ENCODE data around the gene USE1.

Gene USE1

DNA sequence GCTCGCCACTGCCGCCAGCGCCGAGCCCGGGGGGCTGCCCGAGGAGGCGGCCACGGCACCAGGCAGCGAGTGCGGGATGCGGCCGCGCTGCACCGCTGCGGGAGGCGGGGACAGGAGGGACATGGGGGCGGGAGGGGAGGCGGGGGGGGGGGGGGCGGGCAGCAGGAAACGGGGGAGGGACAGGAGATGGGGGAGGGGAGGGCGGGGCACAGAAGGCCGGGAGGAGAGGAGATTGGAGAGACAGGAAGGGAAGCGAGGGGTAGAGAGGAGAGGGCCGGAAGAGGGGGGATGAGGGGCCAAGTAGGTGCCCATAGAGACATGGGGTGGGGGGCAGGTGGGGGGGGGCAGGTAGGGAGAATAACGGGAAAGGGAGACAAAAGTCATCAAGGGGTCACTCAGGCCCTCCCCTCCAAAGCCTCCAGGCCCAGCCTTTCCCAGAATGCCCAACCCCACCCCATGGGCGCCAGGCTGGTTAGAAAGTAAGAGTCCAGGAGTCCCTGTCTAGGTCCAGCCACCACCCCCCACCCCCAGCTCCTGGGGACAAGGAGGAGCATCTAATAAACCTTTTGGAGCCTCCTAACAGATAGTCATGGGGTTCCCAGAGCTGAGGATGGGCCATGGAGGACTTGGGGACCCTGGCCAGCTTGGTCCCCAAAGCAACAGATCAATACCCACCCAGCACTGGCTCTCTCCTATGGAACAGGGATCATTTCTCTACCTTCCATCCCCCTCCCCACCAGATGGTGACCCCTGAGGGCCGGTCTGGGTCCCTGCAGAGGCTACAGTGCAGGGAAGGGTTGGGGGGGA, 21.0 kb downstream of the USE1 start:
- DNase-seq (ENCODE audit: low read depth in 2 of 2, low spot score in 1 of 2), result no peak

GRCh38 chr19:17236811-17237543, 21.8 kb downstream of the USE1 start:
- no peak for DNase-seq (ENCODE audit: low read depth in 2 of 2, low spot score in 1 of 2)

DNA sequence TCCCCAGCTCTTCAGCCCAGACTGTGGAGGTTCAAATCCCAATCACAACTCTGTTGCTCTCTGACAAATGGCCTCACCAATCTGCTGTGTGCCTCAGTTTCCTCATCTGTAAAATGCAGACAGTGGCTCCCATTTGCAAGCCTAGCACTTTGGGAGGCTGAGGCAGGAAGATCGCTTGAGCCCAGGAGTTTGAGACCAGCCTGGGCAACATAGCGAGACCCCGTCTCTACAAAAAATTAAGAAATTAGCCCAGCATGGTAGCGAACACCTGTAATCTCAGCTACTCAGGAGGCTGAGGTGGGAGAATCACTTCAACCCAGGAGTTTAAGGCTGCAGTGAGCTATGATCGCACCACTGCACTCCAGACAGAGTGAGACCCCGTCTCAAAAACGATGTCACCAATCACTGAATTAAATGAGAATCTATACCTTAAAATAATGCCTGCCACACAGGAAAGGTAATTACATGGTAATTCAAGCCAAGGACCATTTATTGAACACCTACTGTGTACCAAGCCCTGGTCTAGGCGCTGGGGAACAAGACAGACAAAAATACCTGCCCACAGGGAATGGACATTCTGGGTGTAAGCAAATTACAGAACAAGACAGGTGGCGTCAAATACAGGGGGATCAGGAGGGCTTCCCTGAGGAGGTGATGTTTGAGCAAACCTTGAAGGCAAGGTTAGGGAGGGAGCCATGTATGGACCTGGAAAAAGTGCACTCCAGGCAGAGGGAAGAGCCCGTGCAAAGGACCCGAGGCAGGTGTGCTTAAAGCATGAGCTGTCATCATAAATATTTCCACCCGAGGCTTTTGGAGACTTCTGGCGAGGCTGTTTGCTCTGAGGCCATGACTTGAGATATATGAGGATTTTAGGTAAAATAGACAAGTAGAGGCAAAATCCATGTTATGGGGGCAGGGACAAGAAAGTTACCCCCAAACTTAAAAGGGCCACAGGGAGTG, 22.9 kb downstream of the USE1 start:
- DNase-seq (ENCODE audit: low read depth in 2 of 2, low spot score in 1 of 2), result no peak

DNA sequence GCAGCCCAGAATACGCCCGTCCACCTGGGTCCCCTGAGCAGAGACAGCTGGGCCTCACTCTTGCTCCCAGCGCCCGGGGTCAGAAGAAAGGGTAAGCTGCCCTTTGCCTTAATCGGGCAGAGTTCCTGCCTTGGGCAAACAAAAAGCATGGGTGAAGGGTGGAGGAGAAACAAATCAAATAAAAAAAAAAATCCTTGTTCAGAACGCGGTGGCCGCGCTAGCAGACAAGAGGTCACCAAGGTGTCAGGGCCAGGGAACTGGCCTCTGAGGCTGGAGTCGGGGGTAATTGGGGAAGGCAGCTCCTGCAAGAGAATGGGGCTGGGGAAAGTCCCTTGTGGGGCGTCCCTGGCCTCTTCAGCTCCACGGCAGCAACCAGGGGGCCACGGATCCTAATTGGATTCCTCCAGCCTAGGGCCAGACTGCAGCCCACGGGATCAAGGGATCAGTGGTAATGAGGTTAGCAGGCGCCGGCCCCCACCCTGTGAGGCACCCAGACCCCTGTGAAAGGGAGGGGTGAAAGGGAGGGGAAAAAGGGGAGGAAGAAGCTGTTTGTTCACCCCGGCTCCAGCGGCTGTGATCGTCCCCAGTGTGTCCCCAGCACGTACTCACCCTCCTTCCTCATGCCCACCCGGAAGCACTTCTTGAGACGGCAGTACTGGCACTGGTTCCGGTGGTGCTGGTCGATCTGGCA, 25.1 kb downstream of the USE1 start:
- no peak for DNase-seq (ENCODE audit: low read depth in 2 of 2, low spot score in 1 of 2)

DNA sequence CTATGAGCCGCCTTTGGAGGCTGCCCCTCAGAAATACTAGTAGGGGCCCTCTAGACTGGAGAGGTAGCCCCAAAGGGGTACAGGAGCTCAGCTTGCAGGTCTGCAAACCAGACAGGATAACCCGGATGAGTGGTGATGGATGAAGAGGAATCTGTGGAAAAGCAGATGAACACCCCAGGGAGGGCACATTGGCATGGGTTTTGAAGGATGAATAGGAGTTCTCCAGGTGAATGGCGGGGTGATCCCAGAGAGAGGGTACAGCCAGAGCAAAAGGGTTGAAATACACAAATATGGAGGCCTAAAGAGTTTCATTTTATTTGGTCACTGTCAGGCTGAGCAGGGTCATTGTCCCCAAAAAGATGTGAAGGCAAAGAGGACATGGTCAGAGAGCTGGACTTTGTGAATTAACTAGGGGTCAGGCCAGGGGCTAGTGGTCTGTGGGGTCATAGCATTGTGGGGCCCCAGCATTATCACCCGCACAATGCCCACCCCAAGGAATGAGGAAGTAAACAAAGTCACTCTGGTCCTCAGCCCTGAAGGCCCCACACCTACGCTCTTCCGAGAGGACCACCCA, 25.8 kb downstream of the USE1 start:
- DNase-seq (ENCODE audit: low read depth in 2 of 2, low spot score in 1 of 2), result no peak

- DNase-seq (ENCODE audit: low read depth in 2 of 2, low spot score in 1 of 2), result no peak
These were observed 27.5 kb downstream of the USE1 start for GRCh38 chr19:17242431-17243208.

- DNase-seq (ENCODE audit: low read depth in 2 of 2, low spot score in 1 of 2), result no peak
These were observed 28.2 kb downstream of the USE1 start for GRCh38 chr19:17243211-17243829.

GRCh38 chr19:17243830-17244617, 28.9 kb downstream of the USE1 start:
- DNase-seq (ENCODE audit: low read depth in 2 of 2, low spot score in 1 of 2), result no peak

DNA sequence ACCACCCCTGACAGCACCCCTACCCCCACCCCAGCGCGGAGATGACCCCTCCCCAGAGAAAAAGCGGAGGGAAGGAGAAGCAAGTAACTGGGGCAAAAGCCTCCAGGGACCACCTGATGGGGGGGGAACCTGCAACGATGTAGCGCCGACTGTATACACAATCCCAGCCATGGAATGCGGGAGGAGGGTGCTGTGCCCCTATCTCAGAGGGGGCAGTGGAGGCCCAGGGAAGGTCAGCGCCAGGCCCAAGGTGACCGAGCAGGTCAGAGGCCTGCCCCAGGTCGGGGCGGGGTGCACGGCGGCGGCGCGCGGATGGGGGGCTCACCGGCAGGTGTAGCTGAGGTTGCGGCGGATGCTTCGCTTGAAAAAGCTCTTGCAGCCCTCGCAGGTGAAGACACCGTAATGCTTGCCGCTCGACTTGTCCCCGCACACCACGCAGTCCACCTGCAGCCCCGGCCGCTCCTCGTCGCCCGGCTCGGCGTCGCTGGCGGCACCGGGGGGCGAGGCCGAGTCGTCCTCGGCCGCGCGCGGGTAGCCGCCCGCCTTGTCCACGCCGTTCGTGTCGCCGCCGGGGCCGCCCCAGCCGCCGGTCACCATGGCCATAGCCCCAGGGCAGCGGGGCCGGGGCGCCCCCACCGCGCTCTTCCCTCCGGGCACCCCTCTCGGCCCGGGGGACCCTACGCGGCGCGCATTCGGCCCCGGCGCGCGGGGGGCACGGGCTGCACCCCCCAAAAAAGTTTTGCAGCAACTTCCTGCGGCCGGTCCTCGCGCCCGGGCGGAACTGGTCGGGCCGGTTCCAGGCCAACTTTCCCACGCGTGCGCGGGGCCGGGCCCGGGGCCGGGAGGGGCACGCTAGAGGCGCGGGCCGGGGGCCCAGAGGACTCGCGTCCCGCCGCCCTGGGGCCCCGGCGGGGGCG, 29.7 kb downstream of the USE1 start:
- no peak for DNase-seq (ENCODE audit: low read depth in 2 of 2, low spot score in 1 of 2)

- DNase-seq (ENCODE audit: low read depth in 2 of 2, low spot score in 1 of 2), result no peak
These were observed 30.4 kb downstream of the USE1 start, which contains the start of gene NR2F6 for GRCh38 chr19:17245535-17245984. NR2F6 (minus strand) TSS chr19:17245919; CDS start chr19:17245220, 699 bp downstream.

- no peak for DNase-seq (ENCODE audit: low read depth in 2 of 2, low spot score in 1 of 2)
These were observed 31.7 kb downstream of the USE1 start for GRCh38 chr19:17246681-17247425.

- DNase-seq (ENCODE audit: low read depth in 2 of 2, low spot score in 1 of 2), result no peak
These were observed 33.0 kb downstream of the USE1 start for GRCh38 chr19:17248011-17248776.

DNA sequence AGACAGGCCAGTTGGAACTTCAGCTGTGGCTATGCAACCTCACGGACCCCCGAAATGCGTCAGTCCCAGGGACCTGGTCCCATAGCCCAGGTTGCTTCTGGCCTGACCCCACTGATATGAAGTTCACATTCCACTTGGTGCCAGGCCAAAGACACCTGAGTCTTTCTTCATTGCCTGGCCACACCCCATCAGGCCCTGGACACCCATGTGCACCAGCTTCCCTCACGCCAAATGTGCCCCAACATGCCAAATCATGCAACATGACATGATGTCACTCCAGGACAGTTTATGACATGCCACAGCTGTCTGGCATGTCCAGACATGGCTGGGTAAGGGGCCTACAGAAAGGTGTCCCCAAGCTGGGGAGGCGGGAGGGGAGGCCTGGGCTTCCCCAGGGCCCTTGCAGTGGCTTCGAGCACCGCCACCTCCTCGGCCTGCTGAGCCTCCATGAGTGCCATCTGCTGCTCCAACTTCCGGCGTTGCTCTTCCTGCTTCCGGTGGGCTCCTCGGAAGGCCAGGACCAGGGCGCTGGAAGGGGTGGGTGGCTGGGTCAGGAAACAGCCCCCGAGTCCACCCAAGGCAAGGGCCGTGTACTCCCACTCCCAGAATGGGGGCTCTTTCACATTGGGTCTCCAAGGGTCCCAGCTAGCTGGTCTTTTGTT, 34.9 kb downstream of the USE1 start:
- no peak for DNase-seq (ENCODE audit: low read depth in 2 of 2, low spot score in 1 of 2)

GRCh38 chr19:17254636-17255035, 39.5 kb downstream of the USE1 start:
- no peak for DNase-seq (ENCODE audit: low read depth in 2 of 2, low spot score in 1 of 2)

DNA sequence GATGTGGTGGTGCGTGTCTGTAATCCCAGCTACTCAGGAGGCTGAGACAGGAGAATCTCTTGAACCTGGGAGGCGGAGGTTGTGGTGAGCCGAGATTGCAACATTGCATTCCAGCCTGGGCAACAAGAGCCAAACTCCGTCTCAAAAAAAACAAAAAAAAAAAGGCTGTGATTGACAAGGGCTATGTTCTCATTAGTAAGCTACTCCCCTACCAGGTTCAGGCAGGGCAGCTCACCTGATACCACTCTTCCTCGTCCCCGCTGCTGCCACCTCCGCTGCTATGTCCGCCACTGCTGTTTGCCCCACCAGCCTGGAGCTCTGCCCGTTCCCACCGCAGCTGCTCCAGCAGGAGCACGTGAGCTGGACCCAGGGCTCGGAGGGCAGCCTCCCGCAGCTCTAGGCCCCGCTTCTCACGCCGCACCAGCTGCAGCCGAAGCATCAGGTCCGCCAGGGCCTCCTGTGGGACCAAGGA, 40.0 kb downstream of the USE1 start:
- DNase-seq (ENCODE audit: low read depth in 2 of 2, low spot score in 1 of 2), result no peak
